ENCODE results near the gene TSNAXIP1.

TSNAXIP1 gene

DNA sequence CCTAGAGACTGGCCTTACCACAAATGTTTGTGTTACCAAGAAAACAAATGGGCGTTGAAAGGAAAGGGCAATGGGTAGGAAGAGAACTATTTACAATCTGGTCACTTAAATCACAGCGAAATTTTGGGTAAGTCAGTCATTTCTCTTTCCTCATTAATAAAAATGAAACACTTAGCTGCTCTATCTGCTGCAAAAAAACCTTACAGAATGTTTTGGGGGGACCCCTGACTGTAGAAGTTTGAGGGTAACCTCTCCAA, 39.3 kb downstream of the TSNAXIP1 start:
- TF ChIP-seq, protein P1, sequence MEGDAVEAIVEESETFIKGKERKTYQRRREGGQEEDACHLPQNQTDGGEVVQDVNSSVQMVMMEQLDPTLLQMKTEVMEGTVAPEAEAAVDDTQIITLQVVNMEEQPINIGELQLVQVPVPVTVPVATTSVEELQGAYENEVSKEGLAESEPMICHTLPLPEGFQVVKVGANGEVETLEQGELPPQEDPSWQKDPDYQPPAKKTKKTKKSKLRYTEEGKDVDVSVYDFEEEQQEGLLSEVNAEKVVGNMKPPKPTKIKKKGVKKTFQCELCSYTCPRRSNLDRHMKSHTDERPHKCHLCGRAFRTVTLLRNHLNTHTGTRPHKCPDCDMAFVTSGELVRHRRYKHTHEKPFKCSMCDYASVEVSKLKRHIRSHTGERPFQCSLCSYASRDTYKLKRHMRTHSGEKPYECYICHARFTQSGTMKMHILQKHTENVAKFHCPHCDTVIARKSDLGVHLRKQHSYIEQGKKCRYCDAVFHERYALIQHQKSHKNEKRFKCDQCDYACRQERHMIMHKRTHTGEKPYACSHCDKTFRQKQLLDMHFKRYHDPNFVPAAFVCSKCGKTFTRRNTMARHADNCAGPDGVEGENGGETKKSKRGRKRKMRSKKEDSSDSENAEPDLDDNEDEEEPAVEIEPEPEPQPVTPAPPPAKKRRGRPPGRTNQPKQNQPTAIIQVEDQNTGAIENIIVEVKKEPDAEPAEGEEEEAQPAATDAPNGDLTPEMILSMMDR (IDR thresholded peaks at IDR 0.05; ENCODE audit: control insufficient read depth, insufficient read depth, low read depth, low read length, missing control alignments) = no peak
- H3K4me3 ChIP-seq (ENCODE audit: control insufficient read depth, low read depth, low read length) = peak overlapping the region; percentile 88
- no peak for DNase-seq (ENCODE audit: low read depth)

DNA sequence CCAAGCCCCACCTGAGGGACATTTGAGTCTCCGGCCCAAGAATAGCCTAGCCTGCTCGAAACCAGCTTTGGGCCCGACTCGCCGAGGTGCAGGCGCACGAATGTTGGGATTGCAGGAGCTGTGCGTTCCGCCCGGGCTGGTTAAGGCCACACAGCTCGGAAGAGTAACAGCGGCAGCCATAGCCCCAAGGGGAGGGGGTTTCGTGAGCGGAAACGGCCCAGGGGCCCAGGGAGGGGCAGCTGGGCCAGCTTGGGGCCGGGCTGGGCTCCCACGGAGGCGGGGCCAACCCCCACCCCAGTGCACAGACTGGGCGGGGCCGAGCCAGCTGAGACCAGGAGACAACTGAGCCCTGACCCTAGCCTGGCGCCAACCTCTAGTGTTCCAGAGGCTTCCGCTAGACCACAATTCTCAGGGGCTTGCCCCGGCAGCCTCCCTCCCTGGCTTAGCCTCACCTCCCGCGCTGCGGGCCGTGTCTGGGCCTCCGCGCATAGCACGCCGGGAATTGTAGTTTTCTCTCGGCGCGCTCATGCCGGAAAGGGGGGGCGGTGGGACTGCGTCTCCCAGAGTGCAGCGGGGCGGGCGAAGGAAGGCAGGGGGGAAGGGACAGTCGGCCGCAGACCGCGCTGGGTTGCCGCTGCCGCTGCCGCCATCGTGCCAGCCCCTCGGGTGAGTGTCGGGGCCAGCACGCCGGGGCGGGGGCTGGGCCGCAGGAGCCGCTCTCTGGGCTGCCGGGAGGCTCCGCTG, 39.8 kb downstream of the TSNAXIP1 start, which contains the start of gene NUTF2:
TSS of gene NUTF2 (plus strand) at position 614 of the 744 bp plus-strand sequence. CDS start 18,198 bp downstream, outside the sequence.
- peak within 1 kb of the TSS; percentile 88 for H3K4me3 ChIP-seq (ENCODE audit: control insufficient read depth, low read depth, low read length)
- no peak for DNase-seq (ENCODE audit: low read depth)

DNA sequence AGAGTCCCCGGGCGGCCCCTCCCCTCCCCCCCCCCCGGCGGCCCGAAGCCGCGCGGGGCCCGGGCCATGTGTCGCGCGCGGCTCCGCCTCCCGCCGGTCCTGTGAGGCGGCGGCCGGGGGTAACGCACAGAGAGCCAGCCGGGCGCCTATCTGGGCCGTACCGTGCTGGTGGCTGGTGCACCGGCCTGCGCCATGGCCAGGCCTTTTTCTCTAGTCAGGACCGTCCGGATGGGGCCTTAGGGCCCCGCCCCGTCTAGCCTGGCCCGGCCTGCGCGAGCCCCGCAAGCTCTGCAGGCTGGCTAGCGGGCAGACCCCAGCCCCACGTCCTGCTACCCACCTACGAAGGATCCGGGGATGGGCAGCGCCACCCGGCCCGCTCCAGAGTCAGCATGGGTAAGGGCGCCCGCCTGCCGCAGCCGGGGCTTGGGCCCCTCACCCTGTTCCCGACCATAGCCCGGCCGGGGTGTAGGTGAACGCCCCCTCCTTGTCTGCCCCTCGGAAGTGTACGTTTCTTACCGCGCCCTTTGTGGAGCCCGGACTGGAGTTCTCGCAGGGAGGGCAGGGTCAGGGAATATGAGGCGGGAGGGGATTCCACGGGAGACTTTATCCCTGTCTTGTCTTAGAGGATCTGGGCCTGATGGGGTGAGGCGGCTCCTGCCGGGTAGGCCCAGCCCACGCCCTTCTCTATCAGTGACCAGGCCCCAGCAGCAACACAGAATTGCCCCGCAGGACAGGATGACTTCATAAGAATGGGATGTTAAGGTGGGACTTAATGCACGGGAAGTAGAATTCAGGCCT, 40.6 kb downstream of the TSNAXIP1 start, which contains the start of gene CENPT:
TSS of gene CENPT (minus strand) at position 630 of the 798 bp plus-strand sequence. CDS start 13,834 bp downstream, outside the sequence.
- no peak for DNase-seq (ENCODE audit: low read depth)
- TF ChIP-seq, protein P1 (IDR thresholded peaks at IDR 0.05; ENCODE audit: control insufficient read depth, insufficient read depth, low read depth, low read length, missing control alignments) = no peak
- H3K4me3 ChIP-seq (ENCODE audit: control insufficient read depth, low read depth, low read length) = peak within 1 kb of the TSS; percentile 88

More for the DNA sequence above, 39.8 kb downstream of the TSNAXIP1 start, which contains the start of gene NUTF2:
- TF ChIP-seq, protein P1 (IDR thresholded peaks at IDR 0.05; ENCODE audit: control insufficient read depth, insufficient read depth, low read depth, low read length, missing control alignments) = no peak

- DNase-seq (ENCODE audit: low read depth) = no peak
- H3K4me3 ChIP-seq (ENCODE audit: control insufficient read depth, low read depth, low read length) = peak overlapping the region; percentile 88
- TF ChIP-seq, protein P1 (IDR thresholded peaks at IDR 0.05; ENCODE audit: control insufficient read depth, insufficient read depth, low read depth, low read length, missing control alignments) = no peak
These were observed 41.4 kb downstream of the TSNAXIP1 start for GRCh38 chr16:67848118-67848517.

- no peak overlapping the region for H3K4me3 ChIP-seq (ENCODE audit: control insufficient read depth, low read depth, low read length)
- TF ChIP-seq, protein P1 (IDR thresholded peaks at IDR 0.05; ENCODE audit: control insufficient read depth, insufficient read depth, low read depth, low read length, missing control alignments) = no peak
- DNase-seq (ENCODE audit: low read depth) = no peak
These were observed 47.0 kb downstream of the TSNAXIP1 start for GRCh38 chr16:67853670-67854069.

DNA sequence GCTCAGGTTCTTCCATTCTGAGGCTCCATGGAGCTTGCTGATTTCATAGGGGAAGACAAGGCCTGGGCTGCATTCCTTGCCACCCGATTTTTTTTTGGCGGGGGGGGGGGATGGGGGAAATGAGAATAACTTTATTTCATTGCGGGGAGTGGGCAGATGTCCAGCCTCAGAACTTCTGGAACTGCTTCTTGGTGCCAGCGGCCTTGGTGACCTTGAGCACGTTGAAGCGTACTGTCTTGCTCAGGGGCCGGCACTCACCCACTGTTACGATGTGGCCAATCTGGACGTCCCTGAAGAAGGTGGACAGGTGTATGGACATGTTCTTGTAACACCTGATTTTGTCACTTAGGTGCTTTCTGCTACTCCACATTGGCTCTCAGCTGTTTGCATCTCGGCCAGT, 49.1 kb downstream of the TSNAXIP1 start:
- H3K4me3 ChIP-seq (ENCODE audit: control insufficient read depth, low read depth, low read length) = no peak overlapping the region
- no peak for DNase-seq (ENCODE audit: low read depth)
- TF ChIP-seq, protein P1 (IDR thresholded peaks at IDR 0.05; ENCODE audit: control insufficient read depth, insufficient read depth, low read depth, low read length, missing control alignments) = no peak

Measured in AG09309 (cell line).